ENCODE data around the gene PMPCA. TPM values are rescaled to one million over a fixed set of nuclear protein-coding genes. Genes with fewer than 3 reads are reported as not detected.

Gene PMPCA
- total and polyA plus RNA-seq, 2 donors (not counting 3 experiments of a cell fraction or from before 2014, with no cell fraction given): 69.0 to 75.3 TPM

DNA sequence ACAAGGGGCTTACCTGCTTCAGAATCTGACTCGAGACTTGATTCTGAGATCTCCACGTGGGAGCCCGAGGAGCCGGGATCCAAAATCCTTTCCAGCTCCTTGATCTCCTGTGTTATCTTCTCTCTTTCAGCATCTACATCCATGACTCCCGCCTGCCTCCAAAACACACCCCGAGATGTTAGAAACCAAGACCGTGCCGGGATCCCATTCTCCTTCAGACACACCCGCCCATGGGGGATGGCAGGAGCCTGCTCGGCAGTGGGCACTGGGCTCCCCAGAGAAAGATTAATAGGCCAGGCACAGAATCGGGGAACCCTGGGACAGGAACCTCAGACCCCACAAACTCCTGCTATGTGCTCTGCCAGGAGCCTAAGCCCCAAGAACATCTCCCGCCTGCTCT, 12.2 kb upstream of the PMPCA start:
- no peaks in the 10 kb centered on the region for H3K27me3 ChIP-seq (ENCODE audit: control insufficient read depth in 2 of 2, insufficient read depth in 2 of 2, low read length in 2 of 2)
- no peak overlapping the region for H3K4me3 ChIP-seq (replicated peaks in 1 of 3; ENCODE audit: insufficient read depth in 1 of 3, low read depth in 1 of 3, low read length in 3 of 3)
- intact Hi-C loops (cut with micrococcal nuclease): no loop called here
- H3K27ac ChIP-seq (ENCODE audit: insufficient read depth, low read depth, low read length): no peak overlapping the region
- no peaks in the 10 kb centered on the region for H3K9me1 ChIP-seq (replicated peaks; ENCODE audit: control insufficient read depth, extremely low read depth, insufficient read depth, low read length)
- H3K4me1 ChIP-seq (ENCODE audit: control insufficient read depth, extremely low read depth, insufficient read depth, low read length): peaks cover 10% of the 10 kb centered on the region
- no peak overlapping the region for H2AFZ ChIP-seq (ENCODE audit: low read depth, low read length)
- dilution Hi-C loops (cut with MboI; ENCODE audit: extremely low pct_ligation_motif_present, low sequenced_read_pairs): no loop called here
- BruUV-seq (replicated peaks): no TSS peak
- H3K4me2 ChIP-seq (ENCODE audit: insufficient read depth, low read length): no peak overlapping the region
- ChIA-PET POLR2A (no interaction called here), CTCF (interaction anchor here (1.0 to 2.3 kb wide), 2 partner anchors 12 to 85 kb away, joined by 4 to 8 read pairs; partner anchors contain the start of genes ENTR1 and PMPCA)
- peaks cover 22% of the 10 kb centered on the region for H3K79me2 ChIP-seq (ENCODE audit: control insufficient read depth, insufficient read depth, low read length)
- TF ChIP-seq FOS (IDR thresholded peaks at IDR 0.05; ENCODE audit: borderline replicate concordance, insufficient read depth, low read length) (no peak), POLR2A (IDR thresholded peaks at IDR 0.05; ENCODE audit: low read depth, low read length) (no peak), EZH2 (IDR thresholded peaks at IDR 0.05; ENCODE audit: borderline replicate concordance, low read depth, low read length, severe bottlenecking) (no peak), MYC (IDR thresholded peaks at IDR 0.05; ENCODE audit: low read depth, low read length) (no peak), GATA2 (IDR thresholded peaks at IDR 0.05; ENCODE audit: insufficient read depth, insufficient read length, low read depth, low read length) (no peak), JUN (IDR thresholded peaks at IDR 0.05; ENCODE audit: borderline replicate concordance, insufficient read depth, insufficient read length, low read depth) (no peak), CTCF (IDR thresholded peaks at IDR 0.05; ENCODE audit: extremely low read depth in 1 of 2, insufficient read depth in 1 of 2, low read depth in 1 of 2, low read length in 2 of 2) (no peak), POLR2AphosphoS5 (IDR thresholded peaks at IDR 0.05; ENCODE audit: insufficient read depth, low read depth, low read length) (no peak)
- TF ChIP-seq, protein P1, sequence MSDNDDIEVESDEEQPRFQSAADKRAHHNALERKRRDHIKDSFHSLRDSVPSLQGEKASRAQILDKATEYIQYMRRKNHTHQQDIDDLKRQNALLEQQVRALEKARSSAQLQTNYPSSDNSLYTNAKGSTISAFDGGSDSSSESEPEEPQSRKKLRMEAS (IDR thresholded peaks at IDR 0.05; ENCODE audit: insufficient read depth, insufficient read length): no peak
- H3K9me3 ChIP-seq (replicated peaks; ENCODE audit: control insufficient read depth, insufficient read depth, low read length): no peaks in the 10 kb centered on the region
- peaks cover 4 to 43% of the 10 kb centered on the region in 2 experiments for H3K36me3 ChIP-seq (ENCODE audit: control insufficient read depth in 2 of 2, extremely low read depth in 1 of 2, insufficient read depth in 2 of 2, low read length in 2 of 2)
- FAIRE-seq (no peak), DNase-seq (ENCODE audit: low read depth, low spot score) (no peak)
- H3K9ac ChIP-seq (replicated peaks; ENCODE audit: extremely low read depth, insufficient read depth, low read length): no peak overlapping the region
- no peaks in the 10 kb centered on the region for H4K20me1 ChIP-seq (replicated peaks; ENCODE audit: control insufficient read depth, extremely low read depth, insufficient read depth, low read length)

All from endothelial cell of umbilical vein (primary cell).